Parathyroid adenoma (tissue), 2 donors: ENCODE data around the gene OGA.
A peak's percentile ranks its signal among the peaks of the same experiment; 100 is the strongest.

ENCODE experiments used
- H2AFZ ChIP-seq: fragments of 300-600 bp; sonication (generic); one replicate; pipeline ENCODE4 v1.7.0; 2017; ENCODE audit warnings: antibody characterized with exemption, mild to moderate bottlenecking
- H3K27ac ChIP-seq: fragments of 300-600 bp; sonication (generic); one replicate; pipeline ENCODE4 v1.7.0; 2017
- H3K27me3 ChIP-seq: fragments of 300-600 bp; sonication (generic); one replicate; pipeline ENCODE4 v1.7.0; 2017; ENCODE audit warnings: low read length; ENCODE audit not compliant: control insufficient read depth, insufficient read depth
- H3K36me3 ChIP-seq: fragments of 300-600 bp; sonication (generic); one replicate; pipeline ENCODE4 v1.7.0; 2017; ENCODE audit warnings: low read length; ENCODE audit not compliant: control insufficient read depth, insufficient read depth
- H3K4me1 ChIP-seq: fragments of 300-600 bp; sonication (generic); one replicate; pipeline ENCODE4 v1.7.0; 2017; ENCODE audit warnings: control low read depth
- H3K4me2 ChIP-seq: fragments of 300-600 bp; sonication (generic); one replicate; pipeline ENCODE4 v1.7.0; 2017; ENCODE audit warnings: low read length
- H3K4me3 ChIP-seq: fragments of 300-600 bp; sonication (generic); one replicate; pipeline ENCODE4 v1.7.0; 2017; ENCODE audit warnings: low read depth, low read length
- H3K79me2 ChIP-seq: fragments of 300-600 bp; sonication (generic); one replicate; pipeline ENCODE4 v1.7.0; 2017; ENCODE audit warnings: control low read depth
- H3K9ac ChIP-seq: fragments of 300-600 bp; sonication (generic); one replicate; pipeline ENCODE4 v1.7.0; 2017; ENCODE audit warnings: mild to moderate bottlenecking
- H3K9me3 ChIP-seq: fragments of 300-600 bp; sonication (generic); one replicate; pipeline ENCODE4 v1.7.0; 2017; ENCODE audit warnings: low read length; ENCODE audit not compliant: control insufficient read depth
- TF ChIP-seq, protein P1 (sequence below): fragments of 300-600 bp; sonication (generic); IDR thresholded peaks from one replicate; pipeline ENCODE4 v1.7.0; 2017; ENCODE audit warnings: antibody characterized with exemption, mild to moderate bottlenecking
- donor health status: primary hyperparathyroidism.

The OGA gene

GRCh38 chr10:101816376-101816775 is 1.9 kb downstream of the OGA start:
- no peaks in the 10 kb centered on the region for H3K36me3 ChIP-seq
- peak overlapping the region; percentile 97 for H3K27ac ChIP-seq
- peak overlapping the region; percentile 97 for H3K4me3 ChIP-seq
- no peak overlapping the region for H2AFZ ChIP-seq
- H3K27me3 ChIP-seq = no peaks in the 10 kb centered on the region
- peak overlapping the region; percentile 95 for H3K4me2 ChIP-seq
- H3K9me3 ChIP-seq = no peaks in the 10 kb centered on the region
- H3K9ac ChIP-seq = no peak overlapping the region
- peaks cover 11% of the 10 kb centered on the region for H3K4me1 ChIP-seq
- TF ChIP-seq, protein P1, sequence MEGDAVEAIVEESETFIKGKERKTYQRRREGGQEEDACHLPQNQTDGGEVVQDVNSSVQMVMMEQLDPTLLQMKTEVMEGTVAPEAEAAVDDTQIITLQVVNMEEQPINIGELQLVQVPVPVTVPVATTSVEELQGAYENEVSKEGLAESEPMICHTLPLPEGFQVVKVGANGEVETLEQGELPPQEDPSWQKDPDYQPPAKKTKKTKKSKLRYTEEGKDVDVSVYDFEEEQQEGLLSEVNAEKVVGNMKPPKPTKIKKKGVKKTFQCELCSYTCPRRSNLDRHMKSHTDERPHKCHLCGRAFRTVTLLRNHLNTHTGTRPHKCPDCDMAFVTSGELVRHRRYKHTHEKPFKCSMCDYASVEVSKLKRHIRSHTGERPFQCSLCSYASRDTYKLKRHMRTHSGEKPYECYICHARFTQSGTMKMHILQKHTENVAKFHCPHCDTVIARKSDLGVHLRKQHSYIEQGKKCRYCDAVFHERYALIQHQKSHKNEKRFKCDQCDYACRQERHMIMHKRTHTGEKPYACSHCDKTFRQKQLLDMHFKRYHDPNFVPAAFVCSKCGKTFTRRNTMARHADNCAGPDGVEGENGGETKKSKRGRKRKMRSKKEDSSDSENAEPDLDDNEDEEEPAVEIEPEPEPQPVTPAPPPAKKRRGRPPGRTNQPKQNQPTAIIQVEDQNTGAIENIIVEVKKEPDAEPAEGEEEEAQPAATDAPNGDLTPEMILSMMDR = no peak
- H3K79me2 ChIP-seq = peaks cover 45% of the 10 kb centered on the region

DNA sequence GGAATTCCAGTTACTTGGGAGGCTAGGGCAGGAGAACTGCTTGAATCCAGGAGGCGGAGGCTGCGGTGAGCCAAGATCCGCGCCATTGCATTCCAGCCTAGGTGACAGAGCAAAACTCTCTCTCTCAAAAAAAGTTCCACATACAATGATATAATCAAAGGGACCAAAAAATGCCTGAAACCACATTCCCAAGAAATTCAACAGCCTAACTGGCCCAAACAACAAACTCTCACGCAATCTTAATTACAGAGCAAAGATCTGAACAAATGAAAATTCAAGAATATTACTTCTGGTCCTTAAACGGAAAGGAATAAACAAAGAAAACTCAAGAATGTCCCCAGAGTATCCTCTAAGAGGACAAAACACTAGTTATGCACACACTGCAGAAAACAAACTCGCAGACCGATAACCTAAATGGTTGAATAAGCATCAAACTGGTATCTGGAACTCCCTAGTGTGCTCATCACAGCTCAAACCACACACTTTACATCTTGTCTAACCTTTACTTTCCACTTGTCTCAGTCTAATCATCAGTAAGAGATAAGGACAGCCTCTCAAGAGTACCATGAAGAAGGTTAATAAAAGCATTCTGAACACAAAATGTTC is 3.7 kb downstream of the OGA start:
- Histone ChIP-seq H3K9ac (peak overlapping the region; percentile 30), H3K4me1 (peaks cover 11% of the 10 kb centered on the region), H3K27ac (peak overlapping the region; percentile 97)

GRCh38 chr10:101812606-101813005 is 5.6 kb downstream of the OGA start:
- H3K27me3 ChIP-seq = no peaks in the 10 kb centered on the region
- H3K79me2 ChIP-seq = peaks cover 72% of the 10 kb centered on the region
- TF ChIP-seq, protein P1 = no peak
- H3K27ac ChIP-seq = no peak overlapping the region
- H2AFZ ChIP-seq = no peak overlapping the region
- no peak overlapping the region for H3K4me3 ChIP-seq
- peaks cover 7% of the 10 kb centered on the region for H3K4me1 ChIP-seq
- H3K9ac ChIP-seq = no peak overlapping the region
- H3K4me2 ChIP-seq = no peak overlapping the region
- H3K9me3 ChIP-seq = no peaks in the 10 kb centered on the region
- H3K36me3 ChIP-seq = no peaks in the 10 kb centered on the region

More for the DNA sequence above, 3.7 kb downstream of the OGA start:
- Histone ChIP-seq H2AFZ (no peak overlapping the region), H3K36me3 (no peaks in the 10 kb centered on the region), H3K4me3 (peak overlapping the region; percentile 97), H3K79me2 (peaks cover 61% of the 10 kb centered on the region), H3K4me2 (peak overlapping the region; percentile 95), H3K9me3 (no peaks in the 10 kb centered on the region), H3K27me3 (no peaks in the 10 kb centered on the region)
- TF ChIP-seq, protein P1 = no peak

DNA sequence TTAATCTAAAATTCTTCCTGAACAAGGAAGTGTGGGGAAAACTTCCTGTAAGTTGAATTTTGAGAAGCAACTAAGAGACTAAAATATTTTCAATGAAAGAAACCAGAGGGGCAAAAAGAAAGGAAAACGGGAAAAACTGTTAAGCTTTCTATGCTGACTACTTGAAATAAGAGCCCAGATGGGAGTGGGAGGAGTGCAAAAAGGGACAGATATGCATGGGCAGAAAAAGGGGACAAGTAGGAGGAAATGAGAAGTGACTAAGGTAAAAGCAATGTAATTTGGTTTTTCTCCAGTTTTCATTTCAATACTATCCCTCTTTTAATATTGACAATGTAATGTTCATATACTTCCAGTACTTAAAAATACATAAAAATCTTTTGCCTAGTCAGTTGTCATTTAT is 11.1 kb downstream of the OGA start:
- no peaks in the 10 kb centered on the region for H3K27me3 ChIP-seq
- H3K4me3 ChIP-seq = no peak overlapping the region
- TF ChIP-seq, protein P1 = no peak
- H3K9ac ChIP-seq = no peak overlapping the region
- no peak overlapping the region for H3K4me2 ChIP-seq
- H3K4me1 ChIP-seq = peaks cover 5% of the 10 kb centered on the region
- no peak overlapping the region for H3K27ac ChIP-seq
- H3K79me2 ChIP-seq = peaks cover 54% of the 10 kb centered on the region
- no peaks in the 10 kb centered on the region for H3K36me3 ChIP-seq
- no peaks in the 10 kb centered on the region for H3K9me3 ChIP-seq
- no peak overlapping the region for H2AFZ ChIP-seq

DNA sequence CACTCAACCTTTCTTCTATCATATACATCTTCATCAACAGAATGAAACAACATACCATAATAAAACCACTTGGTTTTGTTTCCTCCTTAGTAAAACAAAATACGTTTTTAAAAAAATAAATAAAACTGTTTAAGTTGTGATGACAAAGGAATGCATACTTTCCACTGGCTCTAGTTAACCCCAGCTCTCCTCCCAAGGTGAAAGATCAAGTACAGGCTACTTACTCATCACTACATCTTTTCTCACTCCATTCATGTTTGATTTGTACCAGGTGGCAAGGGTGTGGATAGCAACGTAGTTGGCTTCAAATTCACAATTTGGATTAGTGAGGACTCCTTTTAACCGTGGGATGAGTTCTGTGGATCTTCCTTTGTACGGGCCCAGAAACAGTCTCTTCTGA is 14.7 kb downstream of the OGA start:
- TF ChIP-seq, protein P1 = no peak
- Histone ChIP-seq H3K4me2 (no peak overlapping the region), H3K36me3 (no peaks in the 10 kb centered on the region), H3K4me1 (no peaks in the 10 kb centered on the region), H3K27ac (no peak overlapping the region), H3K79me2 (peaks cover 35% of the 10 kb centered on the region), H3K9me3 (no peaks in the 10 kb centered on the region), H3K27me3 (no peaks in the 10 kb centered on the region), H3K4me3 (no peak overlapping the region), H3K9ac (no peak overlapping the region), H2AFZ (no peak overlapping the region)
